ENCODE results near the gene LSP1. TPM values are rescaled to one million over a fixed set of nuclear protein-coding genes. Genes with fewer than 3 reads are reported as not detected.

Gene LSP1
- total and polyA plus RNA-seq, 2 of the 8 experiments (the other 6 are each of a cell fraction or from before 2014, with no cell fraction given) = 0.03 TPM; not detected in 1

DNA sequence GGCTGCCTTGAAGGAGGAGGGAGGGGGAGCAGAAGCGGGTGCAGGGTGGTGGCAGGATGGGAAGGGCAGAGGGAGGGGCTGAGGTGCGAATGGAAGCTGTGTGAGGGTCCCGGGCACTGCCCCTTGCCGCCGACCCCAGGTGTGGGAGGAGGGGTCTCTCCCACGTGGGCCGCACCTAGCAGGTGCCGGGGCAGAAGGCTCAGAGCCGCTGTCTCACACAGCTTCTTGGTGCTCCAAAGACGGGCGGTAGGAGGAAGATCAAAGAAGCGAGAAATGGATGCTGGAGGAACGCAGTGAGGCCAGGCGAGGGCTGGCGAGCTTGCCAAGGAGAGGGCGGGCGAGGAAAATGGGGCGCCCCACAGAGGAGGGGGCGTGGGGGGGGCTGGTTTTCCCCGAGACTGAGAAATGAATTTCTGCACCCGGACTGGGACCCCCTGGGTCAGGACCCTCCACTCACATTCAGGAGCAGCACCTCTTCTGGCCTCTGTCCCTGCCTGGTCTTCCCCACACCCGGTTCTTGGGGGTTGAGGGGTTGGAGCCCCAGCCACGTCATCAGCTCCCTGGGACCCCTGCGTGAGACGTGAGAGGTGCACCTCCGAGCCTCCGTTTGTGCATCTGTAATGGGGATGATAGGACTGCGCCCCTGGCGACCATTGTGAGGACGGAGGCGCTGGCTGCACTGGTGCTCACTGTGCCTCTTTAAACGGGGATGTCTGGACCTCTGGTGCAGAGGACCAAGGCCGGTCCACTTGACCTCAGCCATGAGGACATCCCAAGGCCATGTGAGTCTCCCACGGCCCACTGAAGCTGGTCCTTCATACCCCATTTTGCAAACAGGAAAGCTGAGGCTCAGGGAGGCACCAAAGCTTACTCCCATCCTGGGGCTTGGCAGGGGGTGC lies 16.8 kb downstream of the LSP1 start:
- Histone ChIP-seq H3K27ac (ENCODE audit: low read depth, low read length) (no peak overlapping the region), H3K4me2 (ENCODE audit: insufficient read depth in 1 of 2, low read depth in 2 of 2, low read length in 2 of 2) (no peak overlapping the region), H3K4ac (replicated peaks; ENCODE audit: insufficient read length, low read depth, low read length) (no peak overlapping the region), H3K18ac (ENCODE audit: extremely low read depth, low read length) (no peak overlapping the region), H4K8ac (ENCODE audit: extremely low read depth, insufficient read depth, low read length) (no peak overlapping the region), H2BK15ac (ENCODE audit: low read length) (no peak overlapping the region), H3K36me3 (ENCODE audit: control insufficient read depth in 2 of 4, insufficient read depth in 4 of 4, low read length in 3 of 4) (no peaks in the 10 kb centered on the region), H3K56ac (replicated peaks; ENCODE audit: insufficient read length, low read depth, low read length) (no peak overlapping the region), H3K14ac (ENCODE audit: insufficient read length) (no peak overlapping the region), H3K23me2 (ENCODE audit: low read depth, low read length) (no peaks in the 10 kb centered on the region; the same call in 1 of the 2 replicates), H3K4me1 (replicated peaks in 1 of 4; ENCODE audit: control insufficient read depth in 3 of 4, insufficient read depth in 4 of 4, low read length in 3 of 4) (no peaks in the 10 kb centered on the region), H2BK12ac (ENCODE audit: low read depth, low read length) (no peak overlapping the region), H3K79me2 (ENCODE audit: control insufficient read depth in 1 of 2, insufficient read depth in 2 of 2, low read length in 2 of 2) (no peaks in the 10 kb centered on the region), H3K79me1 (ENCODE audit: low read depth, low read length) (no peaks in the 10 kb centered on the region), H2AK5ac (ENCODE audit: low read depth, low read length) (no peak overlapping the region), H3K9ac (replicated peaks in 1 of 4; ENCODE audit: extremely low read depth in 1 of 4, low read depth in 3 of 4, low read length in 3 of 4) (no peak overlapping the region), H3K4me3 (ENCODE audit: extremely low read depth in 1 of 4, insufficient read depth in 2 of 4, low read depth in 3 of 4, low read length in 4 of 4) (no peak overlapping the region), H4K20me1 (replicated peaks in 1 of 2; ENCODE audit: control insufficient read depth in 1 of 2, insufficient read depth in 2 of 2, low read length in 2 of 2) (no peaks in the 10 kb centered on the region), H4K5ac (ENCODE audit: insufficient read length, low read depth, low read length) (no peak overlapping the region), H2BK5ac (ENCODE audit: low read depth, low read length) (no peak overlapping the region), H3K27me3 (replicated peaks in 1 of 4; ENCODE audit: control insufficient read depth in 3 of 4, extremely low read depth in 1 of 4, insufficient read depth in 3 of 4, low read length in 3 of 4) (peaks cover 0 to 3% (median 0%) of the 10 kb centered on the region in 4 experiments; a peak in 1 of 7 replicates), H3K9me3 (ENCODE audit: insufficient read depth in 2 of 2, low read depth in 1 of 2, low read length in 1 of 2) (no peaks in the 10 kb centered on the region), H2BK120ac (replicated peaks; ENCODE audit: low read depth, low read length) (no peak overlapping the region), H2AFZ (ENCODE audit: low read length) (no peak overlapping the region), H4K91ac (replicated peaks; ENCODE audit: insufficient read length, low read length) (no peak overlapping the region), H3K23ac (ENCODE audit: insufficient read length) (no peak overlapping the region), H2BK20ac (ENCODE audit: low read length) (no peak overlapping the region)
- POLR2A ChIA-PET (ENCODE audit: partially characterized antibody) = interaction anchor here (0.6 kb wide), 1 partner anchor 36 kb away, joined by 3 read pairs; no protein-coding TSS in a partner anchor
- TF ChIP-seq CTCF (IDR thresholded peaks at IDR 0.05; ENCODE audit: control extremely low read depth in 1 of 3, insufficient read depth in 1 of 3, low read depth in 1 of 3, low read length in 3 of 3) (peak in 2 of 3 experiments; percentile 10 to 18; a peak in 2 of 4 replicates), BCL11A (IDR thresholded peaks at IDR 0.05; ENCODE audit: low read depth in 2 of 2, low read length in 2 of 2) (no peak)
- DNase-seq (ENCODE audit: low read depth in 1 of 2, low spot score in 2 of 2) (no peak), FAIRE-seq (no peak)
- CTCF ChIA-PET (ENCODE audit: partially characterized antibody) = interaction anchor here (0.8 to 3.3 kb wide), 19 partner anchors 11 to 286 kb away, joined by 3 to 25 read pairs (median 5); partner anchors contain the start of genes TNNI2 and TNNT3
- 90% methylated on average over 30 of the region's 34 CpGs; no CpG with 5 or more reads in 1 of the 2 experiments for WGBS, 2 experiments (ENCODE audit: extremely low coverage in 1 of 2, insufficient coverage in 1 of 2, insufficient read length in 1 of 2, insufficient replicate concordance in 2 of 2, low coverage in 1 of 2, low lambda C conversion rate in 2 of 2, missing lambda C conversion rate in 1 of 2)

All from H1 (cell line).